Suprapubic skin (tissue), 4 donors: ENCODE measurements around the gene FAM9A.

Experiments used
- POLR2A ChIP-seq, 2 donors: fragments of 450-650 bp; IDR thresholded peaks; one replicate each; pipeline ENCODE4 v1.6.1; 2017; ENCODE audit warnings: antibody characterized with exemption in 2 of 2, mild to moderate bottlenecking in 2 of 2, moderate library complexity in 2 of 2
- POLR2AphosphoS5 ChIP-seq, 3 donors: sonication (generic); formaldehyde crosslinking; IDR thresholded peaks; one replicate each; pipeline ENCODE4 v1.6.1; 2017; ENCODE audit warnings: antibody characterized with exemption in 3 of 3
- TF ChIP-seq, protein P1 (sequence below), 2 donors: fragments of 200-600 bp in 1 of 2; fragments of 450-650 bp in 1 of 2; sonication (generic) in 1 of 2; IDR thresholded peaks; one replicate each; pipeline ENCODE4 v1.5.1; 2016 to 2019; ENCODE audit warnings: antibody characterized with exemption in 2 of 2, mild to moderate bottlenecking in 1 of 2, moderate library complexity in 1 of 2

DNA sequence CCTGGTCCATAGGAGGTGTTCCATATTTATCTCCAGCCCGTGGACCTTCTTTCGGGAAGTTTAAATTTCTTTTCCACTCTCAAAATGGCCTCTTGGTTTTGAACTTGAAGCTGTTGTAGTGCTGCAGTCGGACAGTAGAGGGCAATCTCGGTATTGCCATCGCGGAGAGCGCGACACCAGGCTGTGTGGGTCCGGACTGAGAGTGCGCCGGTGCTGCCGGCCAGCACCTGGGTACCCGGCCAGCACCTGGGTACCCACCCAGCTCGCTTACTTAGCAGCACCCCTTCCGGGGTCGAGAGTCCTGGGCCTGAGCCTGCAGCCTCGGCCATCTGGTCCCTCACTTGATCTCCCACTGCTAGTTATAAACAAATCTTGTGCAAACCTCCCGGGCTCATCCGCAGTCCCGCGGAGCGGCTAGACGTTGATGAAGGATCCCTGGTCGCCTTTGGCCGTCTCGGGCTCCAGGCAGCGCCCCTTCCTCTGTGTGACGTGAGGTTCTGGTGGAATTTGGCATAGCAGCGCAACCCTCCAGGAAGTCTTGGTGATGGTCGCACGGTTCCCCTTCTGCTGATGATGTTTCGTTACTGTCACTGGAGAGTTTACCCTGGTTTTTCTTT is 18.0 kb downstream of the FAM9A start:
- no peak for TF ChIP-seq POLR2AphosphoS5 (IDR thresholded peaks at IDR 0.05)
- TF ChIP-seq, protein P1, sequence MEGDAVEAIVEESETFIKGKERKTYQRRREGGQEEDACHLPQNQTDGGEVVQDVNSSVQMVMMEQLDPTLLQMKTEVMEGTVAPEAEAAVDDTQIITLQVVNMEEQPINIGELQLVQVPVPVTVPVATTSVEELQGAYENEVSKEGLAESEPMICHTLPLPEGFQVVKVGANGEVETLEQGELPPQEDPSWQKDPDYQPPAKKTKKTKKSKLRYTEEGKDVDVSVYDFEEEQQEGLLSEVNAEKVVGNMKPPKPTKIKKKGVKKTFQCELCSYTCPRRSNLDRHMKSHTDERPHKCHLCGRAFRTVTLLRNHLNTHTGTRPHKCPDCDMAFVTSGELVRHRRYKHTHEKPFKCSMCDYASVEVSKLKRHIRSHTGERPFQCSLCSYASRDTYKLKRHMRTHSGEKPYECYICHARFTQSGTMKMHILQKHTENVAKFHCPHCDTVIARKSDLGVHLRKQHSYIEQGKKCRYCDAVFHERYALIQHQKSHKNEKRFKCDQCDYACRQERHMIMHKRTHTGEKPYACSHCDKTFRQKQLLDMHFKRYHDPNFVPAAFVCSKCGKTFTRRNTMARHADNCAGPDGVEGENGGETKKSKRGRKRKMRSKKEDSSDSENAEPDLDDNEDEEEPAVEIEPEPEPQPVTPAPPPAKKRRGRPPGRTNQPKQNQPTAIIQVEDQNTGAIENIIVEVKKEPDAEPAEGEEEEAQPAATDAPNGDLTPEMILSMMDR (IDR thresholded peaks at IDR 0.05), result peak in 1 of 2 donors; percentile 29
- no peak for TF ChIP-seq POLR2A (IDR thresholded peaks at IDR 0.05)
